ENCODE data around the gene CHURC1. TPM values are rescaled to one million over a fixed set of nuclear protein-coding genes. Genes with fewer than 3 reads are reported as not detected.

Gene CHURC1
- total and polyA plus RNA-seq, 2 of the 13 experiments (the other 11 are each of a cell fraction or from before 2014, with no cell fraction given): 41.1 to 74.4 TPM

DNA sequence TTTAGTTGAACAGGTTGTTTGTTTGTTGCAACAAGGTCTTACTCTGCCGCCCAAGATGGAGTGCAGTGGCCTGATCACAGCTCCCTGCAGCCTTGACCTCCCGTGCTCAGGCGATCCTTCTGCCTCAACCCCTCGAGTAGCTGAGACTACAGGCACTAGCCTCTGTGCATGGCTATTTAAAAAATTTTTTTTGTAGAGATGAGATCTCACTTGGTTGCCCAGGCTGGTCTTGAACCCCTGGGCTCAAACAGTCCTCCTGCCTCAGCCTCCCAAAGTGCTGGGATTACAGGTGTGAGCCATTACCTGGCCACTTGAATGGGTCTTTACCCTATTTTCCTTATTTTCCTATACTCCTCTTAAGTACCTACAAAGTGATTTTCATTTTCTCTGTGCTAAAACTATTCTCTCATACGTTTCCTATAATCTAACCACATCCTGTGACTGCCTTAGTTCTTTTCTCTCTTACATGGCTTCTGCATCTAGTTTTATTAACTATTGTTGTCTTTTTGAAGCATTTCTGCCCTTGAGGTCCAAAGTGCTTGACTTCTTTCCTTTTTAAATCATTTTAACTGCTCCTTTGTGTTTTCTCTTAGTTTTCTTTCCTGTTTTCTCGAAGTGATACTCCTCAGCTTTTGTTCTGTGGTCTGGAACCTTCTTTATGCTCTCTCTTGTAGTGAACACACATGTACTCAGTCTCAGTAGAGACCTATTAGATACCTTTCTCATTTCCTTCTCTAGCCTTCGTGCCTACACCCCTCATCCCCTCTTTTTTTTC, 14.2 kb downstream of the CHURC1 start (continued):
- TF ChIP-seq FOSL1 (CRISPR knock-in tag; IDR thresholded peaks at IDR 0.05; ENCODE audit: borderline replicate concordance): no peak
- TF ChIP-seq, protein P1, sequence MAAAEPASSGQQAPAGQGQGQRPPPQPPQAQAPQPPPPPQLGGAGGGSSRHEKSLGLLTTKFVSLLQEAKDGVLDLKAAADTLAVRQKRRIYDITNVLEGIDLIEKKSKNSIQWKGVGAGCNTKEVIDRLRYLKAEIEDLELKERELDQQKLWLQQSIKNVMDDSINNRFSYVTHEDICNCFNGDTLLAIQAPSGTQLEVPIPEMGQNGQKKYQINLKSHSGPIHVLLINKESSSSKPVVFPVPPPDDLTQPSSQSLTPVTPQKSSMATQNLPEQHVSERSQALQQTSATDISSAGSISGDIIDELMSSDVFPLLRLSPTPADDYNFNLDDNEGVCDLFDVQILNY (CRISPR knock-in tag; conservative IDR thresholded peaks at IDR 0.05): no peak

DNA sequence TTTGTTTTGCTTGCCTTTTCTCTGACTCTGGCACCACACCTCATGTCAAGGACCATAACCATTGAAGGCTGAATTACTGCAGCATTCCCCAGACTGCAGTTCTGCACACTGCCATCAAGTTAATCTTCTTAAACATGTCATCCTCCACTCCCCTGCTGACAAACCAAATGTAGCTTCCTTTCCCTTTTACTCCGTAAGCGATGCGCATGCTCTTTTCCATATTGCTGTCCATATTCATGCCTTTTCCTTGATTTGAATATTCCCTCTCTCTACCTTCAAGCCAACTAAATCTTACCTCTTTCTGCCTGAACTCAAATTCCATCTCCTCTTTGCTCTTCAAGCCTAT, 14.7 kb downstream of the CHURC1 start:
- H3K36me3 ChIP-seq (replicated peaks in 1 of 2; ENCODE audit: control insufficient read depth in 1 of 2, insufficient read depth in 2 of 2, low read length in 2 of 2): peaks cover 14 to 52% of the 10 kb centered on the region in 2 experiments
- 97% methylated on average over 3 of the region's 3 CpGs for WGBS (ENCODE audit: low lambda C conversion rate)
- H3K4me2 ChIP-seq (ENCODE audit: low read depth, low read length): no peak overlapping the region
- TF ChIP-seq, protein P2, sequence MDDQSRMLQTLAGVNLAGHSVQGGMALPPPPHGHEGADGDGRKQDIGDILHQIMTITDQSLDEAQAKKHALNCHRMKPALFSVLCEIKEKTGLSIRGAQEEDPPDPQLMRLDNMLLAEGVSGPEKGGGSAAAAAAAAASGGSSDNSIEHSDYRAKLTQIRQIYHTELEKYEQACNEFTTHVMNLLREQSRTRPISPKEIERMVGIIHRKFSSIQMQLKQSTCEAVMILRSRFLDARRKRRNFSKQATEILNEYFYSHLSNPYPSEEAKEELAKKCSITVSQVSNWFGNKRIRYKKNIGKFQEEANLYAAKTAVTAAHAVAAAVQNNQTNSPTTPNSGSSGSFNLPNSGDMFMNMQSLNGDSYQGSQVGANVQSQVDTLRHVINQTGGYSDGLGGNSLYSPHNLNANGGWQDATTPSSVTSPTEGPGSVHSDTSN (CRISPR knock-in tag; IDR thresholded peaks at IDR 0.05; ENCODE audit: borderline replicate concordance): no peak
- TF ChIP-seq ZNF644 (CRISPR knock-in tag; IDR thresholded peaks at IDR 0.05; ENCODE audit: low read depth) (no peak), NFRKB (IDR thresholded peaks at IDR 0.05) (no peak), ZEB1 (IDR thresholded peaks at IDR 0.05; ENCODE audit: insufficient replicate concordance, low read depth) (no peak), ZNF761 (CRISPR knock-in tag; conservative IDR thresholded peaks at IDR 0.05) (no peak), ZNF337 (CRISPR knock-in tag; IDR thresholded peaks at IDR 0.05; ENCODE audit: borderline replicate concordance, low read depth) (no peak), ZNF619 (CRISPR knock-in tag; IDR thresholded peaks at IDR 0.05) (no peak), ZSCAN9 (CRISPR knock-in tag; IDR thresholded peaks at IDR 0.05; ENCODE audit: borderline replicate concordance) (no peak), DPF2 (CRISPR knock-in tag; IDR thresholded peaks at IDR 0.05; ENCODE audit: borderline replicate concordance, low read depth) (no peak), MTA3 (CRISPR knock-in tag; IDR thresholded peaks at IDR 0.05) (no peak)
- TF ChIP-seq, protein P3, sequence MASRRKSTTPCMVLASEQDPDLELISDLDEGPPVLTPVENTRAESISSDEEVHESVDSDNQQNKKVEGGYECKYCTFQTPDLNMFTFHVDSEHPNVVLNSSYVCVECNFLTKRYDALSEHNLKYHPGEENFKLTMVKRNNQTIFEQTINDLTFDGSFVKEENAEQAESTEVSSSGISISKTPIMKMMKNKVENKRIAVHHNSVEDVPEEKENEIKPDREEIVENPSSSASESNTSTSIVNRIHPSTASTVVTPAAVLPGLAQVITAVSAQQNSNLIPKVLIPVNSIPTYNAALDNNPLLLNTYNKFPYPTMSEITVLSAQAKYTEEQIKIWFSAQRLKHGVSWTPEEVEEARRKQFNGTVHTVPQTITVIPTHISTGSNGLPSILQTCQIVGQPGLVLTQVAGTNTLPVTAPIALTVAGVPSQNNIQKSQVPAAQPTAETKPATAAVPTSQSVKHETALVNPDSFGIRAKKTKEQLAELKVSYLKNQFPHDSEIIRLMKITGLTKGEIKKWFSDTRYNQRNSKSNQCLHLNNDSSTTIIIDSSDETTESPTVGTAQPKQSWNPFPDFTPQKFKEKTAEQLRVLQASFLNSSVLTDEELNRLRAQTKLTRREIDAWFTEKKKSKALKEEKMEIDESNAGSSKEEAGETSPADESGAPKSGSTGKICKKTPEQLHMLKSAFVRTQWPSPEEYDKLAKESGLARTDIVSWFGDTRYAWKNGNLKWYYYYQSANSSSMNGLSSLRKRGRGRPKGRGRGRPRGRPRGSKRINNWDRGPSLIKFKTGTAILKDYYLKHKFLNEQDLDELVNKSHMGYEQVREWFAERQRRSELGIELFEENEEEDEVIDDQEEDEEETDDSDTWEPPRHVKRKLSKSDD (CRISPR knock-in tag; IDR thresholded peaks at IDR 0.05; ENCODE audit: low read depth): no peak
- TF ChIP-seq, protein P4, sequence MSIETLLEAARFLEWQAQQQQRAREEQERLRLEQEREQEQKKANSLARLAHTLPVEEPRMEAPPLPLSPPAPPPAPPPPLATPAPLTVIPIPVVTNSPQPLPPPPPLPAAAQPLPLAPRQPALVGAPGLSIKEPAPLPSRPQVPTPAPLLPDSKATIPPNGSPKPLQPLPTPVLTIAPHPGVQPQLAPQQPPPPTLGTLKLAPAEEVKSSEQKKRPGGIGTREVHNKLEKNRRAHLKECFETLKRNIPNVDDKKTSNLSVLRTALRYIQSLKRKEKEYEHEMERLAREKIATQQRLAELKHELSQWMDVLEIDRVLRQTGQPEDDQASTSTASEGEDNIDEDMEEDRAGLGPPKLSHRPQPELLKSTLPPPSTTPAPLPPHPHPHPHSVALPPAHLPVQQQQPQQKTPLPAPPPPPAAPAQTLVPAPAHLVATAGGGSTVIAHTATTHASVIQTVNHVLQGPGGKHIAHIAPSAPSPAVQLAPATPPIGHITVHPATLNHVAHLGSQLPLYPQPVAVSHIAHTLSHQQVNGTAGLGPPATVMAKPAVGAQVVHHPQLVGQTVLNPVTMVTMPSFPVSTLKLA (IDR thresholded peaks at IDR 0.05): no peak
- TF ChIP-seq, protein P5, sequence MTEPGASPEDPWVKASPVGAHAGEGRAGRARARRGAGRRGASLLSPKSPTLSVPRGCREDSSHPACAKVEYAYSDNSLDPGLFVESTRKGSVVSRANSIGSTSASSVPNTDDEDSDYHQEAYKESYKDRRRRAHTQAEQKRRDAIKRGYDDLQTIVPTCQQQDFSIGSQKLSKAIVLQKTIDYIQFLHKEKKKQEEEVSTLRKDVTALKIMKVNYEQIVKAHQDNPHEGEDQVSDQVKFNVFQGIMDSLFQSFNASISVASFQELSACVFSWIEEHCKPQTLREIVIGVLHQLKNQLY (CRISPR knock-in tag; IDR thresholded peaks at IDR 0.05): no peak

More for the DNA sequence above, 14.7 kb downstream of the CHURC1 start:
- no peak overlapping the region for H2AFZ ChIP-seq (ENCODE audit: low read length)
- ATAC-seq: no peak
- no peak overlapping the region for H3K9ac ChIP-seq (ENCODE audit: insufficient read depth, low read depth, low read length)
- peaks cover 33% of the 10 kb centered on the region for H3K4me1 ChIP-seq (ENCODE audit: insufficient read depth, low read length)
- no peaks in the 10 kb centered on the region for H3K27me3 ChIP-seq (ENCODE audit: control insufficient read depth in 1 of 2, insufficient read depth in 2 of 2, low read length in 2 of 2)
- DNase-seq (ENCODE audit: low spot score): no peak
- H3K27ac ChIP-seq (ENCODE audit: extremely low read length, insufficient read depth, low read length): no peak overlapping the region
- POLR2A ChIA-PET: no interaction called here
- no peaks in the 10 kb centered on the region for H4K20me1 ChIP-seq (ENCODE audit: insufficient read depth, low read length)
- FAIRE-seq: no peak
- in situ Hi-C loops (cut with HindIII; ENCODE audit: extremely low pct_ligation_motif_present, low pct_unique_long_range_greater_than_20kb) (no loop called here), intact Hi-C loops (cut with micrococcal nuclease; ENCODE audit: unreplicated experiment) (no loop called here)
- no peak overlapping the region for H3K4me3 ChIP-seq (replicated peaks in 1 of 3; ENCODE audit: insufficient read depth in 1 of 3, low read depth in 2 of 3, low read length in 3 of 3)
- CTCF ChIA-PET (ENCODE audit: low intra/inter-chr PET ratio, low total read pairs): no interaction called here
- no peaks in the 10 kb centered on the region for H3K9me3 ChIP-seq (ENCODE audit: low read length)
- BruUV-seq (replicated peaks): no TSS peak
- H3K79me2 ChIP-seq (ENCODE audit: insufficient read depth, low read length): no peaks in the 10 kb centered on the region
